Stimulated activated CD4-positive, alpha-beta T cell treated with anti-CD3 and anti-CD28 coated beads, Interleukin-4, amount 100 ng/mL, for 48 hours (primary cell): Measurements from ENCODE around the gene ZSWIM9.

Source experiments
- DNase-seq, 2 donors: peaks; one replicate each; pipeline ENCODE4 v3.0.0-alpha.2; 2020; ENCODE audit warnings: low read depth in 2 of 2

ZSWIM9 gene

DNA sequence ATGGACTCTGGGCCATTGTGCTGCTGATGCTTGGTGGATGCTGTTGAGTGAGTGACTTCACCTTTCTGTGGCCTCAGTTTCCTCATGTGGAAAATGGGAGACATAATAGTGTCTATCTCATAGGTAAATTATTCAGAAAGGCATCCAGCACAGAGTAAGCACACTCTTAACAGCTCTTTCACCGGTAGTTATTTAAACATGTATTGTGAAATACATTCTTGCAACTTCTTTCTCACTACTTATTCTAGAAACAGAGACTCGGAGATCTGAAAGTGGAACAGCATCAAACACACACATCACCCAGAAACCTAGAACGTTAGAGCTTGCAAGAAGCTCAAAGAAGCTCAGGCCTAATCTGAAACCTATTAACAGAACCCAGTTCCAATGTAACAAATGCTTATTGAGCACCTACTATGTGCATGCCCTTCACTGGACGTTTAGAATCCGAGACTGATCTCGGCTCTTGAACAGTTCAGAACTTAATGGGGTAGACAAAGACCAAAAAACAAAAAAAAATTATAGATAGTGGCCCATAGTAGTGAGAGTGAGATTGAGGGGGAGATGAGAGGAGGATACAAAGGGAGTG is 4.1 kb downstream of the ZSWIM9 start:
- no peak for DNase-seq

DNA sequence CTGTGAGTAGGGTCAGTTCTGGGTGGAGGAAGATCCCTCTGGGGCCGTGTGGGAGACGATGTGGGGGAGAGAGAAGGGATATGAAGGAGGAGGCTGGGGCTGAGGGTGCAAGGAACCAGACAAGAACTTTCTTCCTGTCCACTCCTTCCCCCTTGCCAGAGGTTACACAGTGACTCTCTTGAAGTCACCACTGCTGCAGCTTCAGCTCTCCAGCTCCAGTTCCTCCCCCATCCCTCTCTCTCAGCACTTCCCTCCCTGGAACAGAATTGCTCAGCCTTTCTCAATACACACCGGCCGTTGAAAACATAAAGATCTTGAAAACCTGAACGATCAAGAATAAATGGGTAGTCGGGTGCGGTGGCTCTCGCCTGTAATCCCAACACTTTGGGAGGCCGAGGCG is 5.1 kb downstream of the ZSWIM9 start:
- no peak for DNase-seq

DNA sequence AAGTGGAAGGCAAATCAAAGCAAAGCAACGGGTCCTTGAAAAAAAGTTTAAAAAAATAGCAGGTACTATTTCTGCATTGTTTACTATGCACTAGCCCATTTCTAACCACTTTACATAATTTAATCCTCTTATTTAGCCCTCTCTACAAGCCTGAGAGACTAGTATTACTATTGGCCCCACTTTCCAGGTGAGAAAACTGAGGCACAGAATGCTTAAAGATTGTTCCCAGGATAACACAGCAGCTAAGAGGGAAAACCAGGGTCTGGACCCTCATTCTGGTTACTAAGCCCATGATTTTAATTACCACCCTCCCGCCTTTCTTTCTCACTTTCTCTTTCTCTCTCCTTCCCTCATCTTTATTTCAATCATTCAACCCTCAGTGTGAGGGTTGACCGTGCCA is 5.7 kb downstream of the ZSWIM9 start:
- DNase-seq = no peak

DNA sequence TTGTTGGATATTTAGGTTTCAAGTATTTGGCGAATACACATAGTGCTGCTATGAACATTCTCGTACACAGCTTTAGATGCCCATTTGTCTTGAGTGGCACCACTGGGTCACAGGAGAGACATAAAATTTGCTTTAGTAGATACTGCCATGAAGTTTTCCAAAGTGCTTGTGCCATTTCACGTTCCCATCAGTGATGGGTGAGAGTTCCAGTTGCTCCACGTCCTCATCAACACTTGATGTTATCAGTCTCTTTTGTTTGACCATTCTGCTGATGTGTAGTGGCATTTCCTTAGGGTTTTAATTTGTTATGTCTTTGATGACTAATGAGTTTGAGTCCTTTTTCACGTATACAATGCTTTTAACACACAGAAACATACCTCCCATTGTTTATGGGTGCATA is 11.0 kb downstream of the ZSWIM9 start:
- no peak for DNase-seq

DNA sequence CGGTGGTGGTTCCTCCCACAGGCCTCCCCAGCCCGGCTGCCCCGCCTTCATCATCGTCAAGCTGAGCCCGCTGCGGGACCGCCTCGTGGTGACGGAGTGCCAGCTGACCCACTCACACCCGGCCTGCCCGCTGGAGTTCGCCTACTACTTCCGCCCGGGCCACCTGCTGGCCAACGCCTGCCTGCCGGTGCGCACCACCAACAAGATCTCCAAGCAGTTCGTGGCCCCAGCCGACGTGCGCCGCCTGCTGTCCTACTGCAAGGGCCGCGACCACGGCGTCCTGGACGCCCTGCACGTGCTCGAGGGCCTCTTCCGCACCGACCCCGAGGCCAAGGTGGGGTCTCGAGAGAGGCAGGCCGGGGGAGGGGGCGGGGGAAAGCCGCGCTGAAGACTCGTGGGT is 12.0 kb downstream of the ZSWIM9 start:
- DNase-seq = no peak

DNA sequence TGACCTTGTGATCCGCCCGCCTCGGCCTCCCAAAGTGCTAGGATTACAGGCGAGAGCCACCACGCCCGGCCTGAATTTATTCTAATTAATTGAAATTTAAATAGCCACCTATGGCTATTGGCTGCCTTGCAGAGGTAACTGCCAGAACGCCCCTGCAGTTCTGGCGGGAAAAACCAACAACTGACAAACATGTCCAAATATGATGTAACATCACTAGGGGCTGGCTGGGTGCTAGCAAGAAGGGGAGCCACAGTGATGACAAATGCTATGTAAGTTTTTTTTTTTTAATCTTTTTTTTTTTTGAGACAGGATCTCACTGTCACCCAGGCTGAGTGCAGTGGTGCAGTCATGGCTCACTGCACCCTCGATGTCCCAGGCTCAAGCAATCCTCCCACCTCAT is 12.9 kb downstream of the ZSWIM9 start:
- no peak for DNase-seq

DNA sequence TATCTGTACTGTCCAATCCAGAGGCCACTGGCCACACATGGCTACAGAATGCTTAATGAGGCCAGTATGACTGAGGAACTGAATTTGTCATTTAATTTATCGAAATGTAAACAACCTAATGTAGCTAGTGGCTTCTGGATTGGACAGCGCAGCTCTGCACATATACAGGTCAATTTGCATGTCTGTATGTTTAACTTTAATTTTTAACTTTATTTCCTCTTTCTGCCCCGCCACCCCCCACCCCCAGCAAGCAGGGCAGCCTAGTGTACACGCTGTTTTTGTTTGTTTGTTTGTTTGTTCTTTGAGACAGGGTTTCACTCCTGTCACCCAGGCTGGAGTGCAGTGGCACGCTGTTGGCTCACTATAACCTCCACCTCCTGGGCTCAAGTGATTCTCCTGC is 15.5 kb downstream of the ZSWIM9 start:
- DNase-seq = no peak

DNA sequence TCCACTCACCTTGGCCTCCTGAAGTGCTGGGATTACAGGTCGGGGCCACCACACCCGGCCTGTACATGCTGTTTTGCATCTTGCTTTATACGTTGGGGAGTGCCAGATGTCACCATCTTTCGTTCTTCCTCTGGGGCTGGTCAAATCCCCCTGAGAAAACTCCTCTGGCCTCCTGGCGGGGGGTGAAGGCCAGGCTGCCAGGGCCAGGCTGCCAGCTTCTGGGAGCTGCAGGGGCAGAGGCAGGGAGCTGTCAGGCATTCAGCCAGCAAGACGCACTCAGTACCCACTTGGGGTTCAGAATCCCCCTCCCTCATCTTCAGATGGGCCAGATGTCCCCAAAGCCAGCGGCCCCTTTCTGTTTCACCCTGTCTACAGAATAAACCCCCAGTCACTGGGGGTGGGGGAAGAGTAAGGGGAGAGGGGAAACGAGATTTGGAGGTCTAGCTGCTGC is 16.1 kb downstream of the ZSWIM9 start:
- DNase-seq = no peak

DNA sequence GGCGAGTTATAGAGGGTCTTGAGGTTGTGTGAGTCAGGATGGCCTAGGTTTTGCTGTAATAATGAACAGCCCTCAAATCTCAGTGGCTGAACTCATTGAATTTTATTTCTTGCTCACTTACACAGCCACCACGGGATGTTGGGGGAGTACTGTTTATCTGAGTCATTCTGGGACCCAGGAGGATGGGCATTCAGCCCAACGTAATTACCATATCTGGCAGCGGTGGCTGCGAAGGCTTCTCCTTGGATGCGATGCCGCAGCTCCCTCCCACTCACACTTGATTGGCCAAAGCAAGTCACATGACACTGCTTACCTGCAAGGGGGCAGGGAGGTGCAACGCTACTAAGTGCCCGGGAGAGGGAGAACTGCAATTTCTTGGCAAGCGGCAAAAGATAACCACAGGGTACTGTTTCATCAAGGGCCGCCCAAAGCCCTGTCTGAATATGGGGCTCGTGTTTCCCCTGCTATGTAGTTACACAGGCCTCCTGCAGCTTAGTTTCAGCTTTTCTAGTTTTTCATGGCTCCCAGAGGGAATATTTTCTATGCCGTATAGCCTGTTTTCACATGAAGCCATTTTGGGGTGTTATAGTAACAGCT is 19.9 kb downstream of the ZSWIM9 start:
- peak in 1 of 2 donors; percentile 44 for DNase-seq

DNA sequence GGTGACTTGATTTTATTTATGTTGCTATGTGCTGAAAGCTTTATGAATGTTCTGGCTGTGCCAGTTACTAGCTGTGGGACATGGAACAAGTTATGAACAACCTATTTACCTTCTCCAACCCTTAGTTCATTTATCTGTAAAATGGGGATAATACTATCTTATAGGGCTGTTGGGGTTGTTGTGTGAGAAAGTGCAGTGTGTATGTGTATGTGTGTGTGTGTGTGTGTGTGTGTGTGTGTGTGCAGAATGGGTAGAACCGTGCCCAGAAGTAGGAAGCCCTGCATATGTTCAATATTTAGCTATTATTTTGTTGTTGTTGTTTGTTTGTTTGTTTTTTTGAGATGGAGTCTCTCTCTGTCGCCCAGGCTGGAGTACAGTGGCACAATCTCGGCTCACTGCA is 20.4 kb downstream of the ZSWIM9 start:
- no peak for DNase-seq

DNA sequence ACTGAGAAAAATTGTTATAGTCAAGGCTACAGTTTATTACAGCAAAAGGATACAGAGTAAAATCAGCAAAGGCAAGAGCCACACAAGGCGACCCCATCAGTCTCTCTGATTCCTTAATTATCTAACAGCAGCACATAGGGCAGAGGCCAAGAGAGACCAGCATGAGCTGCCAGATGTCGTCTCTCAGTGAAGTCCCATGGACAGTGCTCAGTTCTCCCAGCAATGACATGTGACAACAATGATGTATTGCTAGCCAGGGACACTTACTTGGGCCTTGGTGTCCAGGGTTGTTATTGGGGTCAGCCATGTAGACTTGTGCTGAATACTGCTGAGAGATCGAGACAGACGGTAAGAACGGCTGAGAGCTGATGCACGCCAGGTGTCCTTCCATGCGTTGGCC is 22.3 kb downstream of the ZSWIM9 start:
- DNase-seq = no peak

DNA sequence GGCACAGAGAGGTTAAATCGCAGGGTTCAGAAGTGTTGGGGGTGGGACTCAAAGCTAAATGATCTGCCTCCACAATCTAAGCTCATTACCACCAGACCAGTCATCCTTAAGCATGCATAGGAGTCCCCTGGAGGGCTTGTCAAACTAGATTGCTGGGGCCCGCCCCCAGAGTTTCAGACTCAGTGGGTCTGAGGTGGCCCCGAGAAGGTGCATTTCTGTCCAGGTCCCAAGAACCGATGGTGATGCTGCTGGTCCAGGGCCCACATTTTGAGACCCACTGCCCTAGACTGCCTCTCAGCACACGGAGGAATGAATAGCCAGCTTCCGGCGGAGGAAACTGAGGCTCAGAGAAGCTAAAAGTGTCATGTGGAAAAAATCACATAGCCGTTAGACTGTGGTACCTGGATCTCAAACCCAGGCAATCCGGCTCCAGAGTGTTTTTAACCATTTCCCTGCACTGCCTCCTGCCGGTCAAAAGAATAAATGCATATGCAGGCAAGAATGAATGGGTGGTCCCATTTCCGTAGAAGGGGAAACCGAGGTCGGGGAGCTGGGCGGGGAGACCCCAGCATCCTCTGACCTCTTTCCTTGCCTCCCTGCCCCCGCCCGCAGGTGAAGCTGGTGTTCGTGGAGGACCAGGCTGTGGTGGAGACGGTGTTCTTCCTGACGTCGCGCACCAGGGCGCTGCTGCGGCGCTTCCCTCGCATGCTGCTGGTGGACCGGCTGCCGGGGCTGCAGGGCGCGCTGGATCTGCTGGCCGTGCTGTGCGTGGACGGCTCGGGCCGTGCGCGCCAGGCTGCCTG is 23.8 kb downstream of the ZSWIM9 start:
- no peak for DNase-seq

DNA sequence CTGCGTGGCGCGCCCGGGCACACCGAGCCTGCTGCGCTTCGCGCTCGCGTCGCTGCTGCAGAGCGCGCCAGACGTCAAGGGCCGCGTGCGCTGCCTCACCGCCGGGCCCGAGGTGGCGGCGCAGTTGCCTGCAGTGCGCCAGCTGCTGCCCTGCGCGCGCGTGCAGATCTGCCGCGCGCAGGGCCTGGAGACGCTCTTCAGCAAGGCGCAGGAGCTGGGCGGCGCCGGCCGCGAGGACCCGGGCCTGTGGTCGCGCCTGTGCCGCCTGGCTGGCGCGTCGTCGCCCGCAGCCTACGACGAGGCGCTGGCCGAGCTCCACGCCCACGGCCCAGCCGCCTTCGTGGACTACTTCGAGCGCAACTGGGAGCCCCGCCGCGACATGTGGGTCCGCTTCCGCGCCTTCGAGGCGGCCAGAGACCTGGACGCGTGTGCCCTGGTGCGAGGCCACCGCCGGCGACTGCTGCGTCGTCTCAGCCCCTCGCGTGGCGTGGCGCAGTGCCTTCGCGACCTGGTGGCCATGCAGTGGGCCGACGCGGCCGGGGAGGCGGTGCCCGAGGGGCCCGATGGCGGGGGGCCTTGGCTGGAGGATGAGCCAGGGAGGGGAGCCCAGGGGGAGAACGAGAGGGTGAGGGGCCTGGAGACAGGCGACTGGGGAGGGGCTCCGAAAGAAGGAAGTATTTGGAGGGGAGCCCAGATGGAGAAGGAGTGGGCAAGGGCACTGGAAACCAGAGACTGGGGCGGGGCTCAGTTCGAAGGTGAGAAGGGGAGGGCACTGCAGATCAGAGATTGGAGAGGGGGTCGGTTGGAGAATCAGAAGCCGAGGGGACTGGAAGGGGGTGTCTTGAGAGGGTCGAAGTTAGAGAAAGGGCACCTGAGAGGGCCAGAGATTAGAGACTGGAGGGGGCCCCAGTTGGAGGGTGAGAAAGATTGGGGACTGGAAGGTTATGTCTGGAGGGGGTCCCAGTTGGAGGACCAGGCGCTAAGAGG is 24.7 kb downstream of the ZSWIM9 start:
- no peak for DNase-seq

DNA sequence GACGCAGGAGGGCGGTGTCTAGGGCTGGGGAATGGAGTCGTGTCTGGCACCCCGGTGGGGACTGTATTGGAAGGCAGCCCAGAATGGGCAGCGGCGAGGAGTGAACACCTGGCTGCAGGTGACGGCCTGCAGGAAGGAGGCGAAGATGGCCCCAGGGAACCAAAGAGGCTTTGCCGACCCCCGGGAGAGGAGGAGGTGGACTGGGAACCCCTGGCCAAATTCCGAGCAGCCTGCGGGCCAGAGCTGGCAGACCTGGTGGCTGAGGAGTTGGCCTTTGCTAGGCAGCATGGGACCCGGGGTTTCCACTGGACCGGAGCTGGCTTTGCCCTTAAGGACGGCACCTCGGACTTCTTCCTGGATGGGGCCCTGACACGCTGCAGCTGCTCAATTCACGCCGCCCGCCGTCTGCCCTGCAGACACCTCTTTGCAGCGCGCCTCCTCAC is 25.9 kb downstream of the ZSWIM9 start:
- DNase-seq = no peak

DNA sequence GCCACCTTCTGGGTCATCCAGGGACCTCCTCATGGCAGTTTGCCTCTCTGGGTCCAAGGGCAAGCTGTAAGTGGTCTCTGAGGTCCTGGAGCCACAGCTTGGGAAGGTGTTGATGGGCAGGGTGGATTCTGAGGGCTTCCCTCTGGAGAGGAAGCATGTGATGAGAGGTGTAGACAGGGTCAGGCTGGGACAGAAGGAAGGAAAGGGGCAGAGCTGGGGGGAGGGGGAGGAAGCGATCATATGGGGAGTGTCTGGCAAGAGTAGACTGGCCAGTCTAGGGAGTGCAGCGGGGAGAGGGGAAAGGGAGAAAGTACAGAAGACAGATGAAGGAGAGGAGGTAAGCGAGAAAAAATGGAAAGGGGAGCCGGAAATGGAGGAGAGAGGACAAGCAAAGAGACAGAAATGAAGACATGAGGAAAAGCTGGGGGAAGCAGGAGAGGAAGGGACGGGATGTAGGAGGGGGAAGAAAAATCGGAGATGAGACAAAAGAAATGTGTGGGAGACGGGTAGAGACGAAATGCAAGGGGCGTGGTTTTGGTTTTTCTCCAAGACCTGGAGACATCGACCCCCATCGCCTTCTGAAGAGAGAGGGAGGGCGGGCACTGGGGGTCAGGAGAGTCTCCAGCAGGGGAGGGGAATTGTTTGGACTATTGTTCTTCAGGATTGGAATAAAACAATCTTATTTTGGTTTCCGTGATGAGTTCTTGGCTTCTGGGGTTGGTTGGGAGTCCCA is 26.6 kb downstream of the ZSWIM9 start:
- no peak for DNase-seq

DNA sequence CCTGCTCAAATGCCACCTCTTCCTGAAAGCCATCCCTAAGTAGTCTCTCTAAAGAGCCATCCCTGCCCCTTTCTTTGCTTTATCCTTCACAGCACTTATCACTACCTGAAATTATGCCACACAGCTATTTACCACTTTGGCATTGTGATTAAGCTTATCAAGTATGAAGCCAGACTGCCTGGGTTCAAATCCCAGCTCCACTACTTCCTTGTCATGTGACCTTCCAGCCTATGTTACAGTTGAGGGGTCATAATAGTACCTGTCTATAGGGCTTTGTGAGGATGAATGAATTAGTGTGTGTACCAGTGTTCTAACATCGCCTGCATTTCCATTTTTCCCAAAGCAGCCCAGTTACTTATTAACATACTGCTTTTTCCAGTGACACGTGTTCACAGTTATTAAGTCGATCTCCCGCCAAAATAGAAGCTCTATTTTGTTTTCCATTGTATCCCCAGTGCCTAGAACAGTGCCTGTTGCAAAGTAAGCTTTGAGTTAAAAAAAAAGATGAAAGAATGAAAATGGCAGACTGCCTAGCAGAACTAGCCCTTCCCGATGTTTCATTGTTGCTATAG is 32.8 kb downstream of the ZSWIM9 start:
- DNase-seq = no peak

DNA sequence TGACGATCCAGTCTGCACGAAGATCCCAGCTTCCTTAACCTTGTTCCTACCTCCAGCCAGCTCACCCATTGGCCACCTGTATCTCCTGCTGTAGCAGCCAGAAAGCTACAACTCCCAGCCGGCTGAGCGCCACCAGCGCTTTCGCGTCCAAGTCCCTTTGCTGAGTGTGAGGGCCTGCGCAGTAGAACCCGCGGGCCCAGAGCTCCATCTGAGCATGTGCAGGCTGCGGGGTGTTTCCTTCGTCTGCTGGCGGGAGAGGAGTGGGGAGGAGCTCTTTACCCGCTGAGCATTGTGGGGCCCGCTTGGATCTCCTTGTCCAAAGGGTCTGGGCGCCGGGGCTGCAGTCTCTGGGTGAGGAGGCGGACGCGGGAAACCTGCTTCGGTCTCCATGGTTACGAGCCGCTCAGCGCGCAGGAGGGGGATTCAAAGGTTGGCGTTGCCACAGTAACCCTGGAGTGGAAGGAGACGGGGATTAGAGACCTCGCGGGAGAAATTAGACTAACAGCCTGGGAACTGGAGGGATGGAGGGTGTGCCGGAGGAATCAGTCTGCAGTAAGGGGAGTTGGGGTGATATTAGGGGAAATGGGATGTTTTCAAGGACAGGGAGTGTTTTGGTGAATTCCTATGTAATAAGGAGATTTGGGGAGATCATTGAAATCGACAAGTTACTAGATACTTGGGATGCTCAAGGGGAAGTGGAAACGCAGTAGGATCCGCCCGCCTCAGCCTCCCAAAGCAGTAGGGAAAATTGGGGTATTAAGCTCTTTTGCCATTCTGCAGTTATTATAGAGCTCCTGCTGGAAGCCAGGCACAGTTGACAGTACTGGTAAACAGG is 33.5 kb downstream of the ZSWIM9 start:
- DNase-seq = peak; percentile 87 to 92

DNA sequence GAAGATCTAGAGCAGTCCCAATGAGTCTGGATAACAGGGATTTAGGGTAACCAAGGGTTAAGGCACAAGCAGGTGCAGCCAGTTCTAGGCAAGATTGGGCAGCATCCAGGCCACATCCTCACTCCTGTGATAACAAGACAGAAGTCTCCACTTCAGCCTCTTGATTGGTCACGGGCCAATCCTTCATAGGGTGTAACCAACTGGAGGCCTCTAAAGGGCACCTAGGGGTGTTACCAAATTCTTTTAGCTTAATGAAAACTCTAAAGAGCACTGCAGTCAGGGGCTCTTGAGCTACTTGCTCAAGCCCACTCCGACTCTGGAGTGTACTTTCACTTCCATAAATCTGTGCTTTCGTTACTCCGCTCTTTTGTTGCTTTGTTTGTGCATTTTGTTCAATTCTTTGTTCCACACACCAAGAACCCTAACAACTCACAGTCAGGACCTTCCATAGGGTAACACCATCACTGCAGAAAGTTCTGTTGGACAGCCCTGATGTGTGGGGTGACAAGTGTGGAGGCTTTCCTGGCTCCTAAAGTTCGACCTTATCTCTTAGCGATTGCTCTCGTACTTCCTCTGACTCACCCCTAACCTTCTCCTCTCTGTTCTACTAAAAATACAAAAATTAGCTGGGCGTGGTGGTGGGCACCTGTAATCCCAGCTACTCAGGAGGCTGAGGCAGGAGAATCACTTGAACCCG is 36.1 kb downstream of the ZSWIM9 start:
- DNase-seq = no peak

DNA sequence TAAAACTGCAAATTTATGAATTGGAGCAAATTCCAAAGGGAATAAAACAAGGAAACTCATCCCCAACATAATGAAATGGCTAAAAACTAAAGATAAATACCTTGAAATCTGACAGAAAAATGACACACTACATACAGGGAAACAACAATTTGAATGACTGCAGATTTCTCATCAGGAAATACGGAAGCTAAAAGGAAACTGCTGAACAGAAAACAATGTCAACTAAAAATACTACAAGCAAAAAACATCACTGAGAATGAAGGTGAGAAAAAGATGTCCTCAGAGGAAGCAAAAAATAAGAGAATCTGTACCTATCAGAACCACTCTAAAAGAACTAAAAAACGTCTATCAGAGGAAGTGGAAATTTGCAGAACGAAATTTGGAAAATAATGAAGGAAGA is 39.5 kb downstream of the ZSWIM9 start:
- DNase-seq = no peak
